Pulmonary artery endothelial cell (primary cell): Measurements from ENCODE around the gene MCU. TPM values are rescaled to one million over a fixed set of nuclear protein-coding genes. Genes with fewer than 3 reads are reported as not detected.
A peak's percentile ranks its signal among the peaks of the same experiment; 100 is the strongest.
"Not testable (repeated sequence)": the region's sequence is repeated elsewhere in the genome, so short reads cannot be mapped to it uniquely, and the experiment has no call there.

Experiments
- DNase-seq: peaks from one replicate; pipeline ENCODE4 v3.0.0-alpha.2; 2011; ENCODE audit warnings: low read depth, low spot score
- total RNA-seq: library from RNA; depleted of rRNA; stranded (reverse); fragments of >200 nt; gene quantifications from 2 replicates; pipeline ENCODE4 v1.2.3, GENCODE V29; 2014

Gene MCU
- total RNA-seq, 1 donor from 2014 or later, result 22.4 TPM

GRCh38 chr10:72687035-72687434 is 4.9 kb upstream of the MCU start:
- no peak for DNase-seq

DNA sequence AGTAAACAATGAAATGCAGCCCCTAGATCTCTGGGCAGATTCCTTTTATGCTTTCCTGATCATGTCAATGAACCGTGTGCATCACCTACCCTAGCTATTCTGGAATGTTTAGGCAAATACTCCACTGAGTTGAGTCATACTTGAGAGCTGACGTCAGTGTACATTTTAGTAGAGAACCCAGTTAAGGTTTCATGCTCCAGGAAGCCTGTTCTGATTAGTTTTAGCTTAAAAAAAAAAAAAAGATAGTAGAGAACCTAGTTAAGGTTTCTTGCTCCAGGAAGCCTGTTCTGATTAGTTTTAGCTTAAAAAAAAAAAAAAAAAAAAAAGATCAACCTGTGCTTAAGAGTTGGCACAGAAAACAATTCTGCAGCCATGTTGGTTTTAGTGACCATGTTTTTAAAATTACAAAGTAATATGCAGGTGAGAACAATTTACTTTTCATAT is 3.7 kb upstream of the MCU start:
- peak; percentile 46 for DNase-seq

DNA sequence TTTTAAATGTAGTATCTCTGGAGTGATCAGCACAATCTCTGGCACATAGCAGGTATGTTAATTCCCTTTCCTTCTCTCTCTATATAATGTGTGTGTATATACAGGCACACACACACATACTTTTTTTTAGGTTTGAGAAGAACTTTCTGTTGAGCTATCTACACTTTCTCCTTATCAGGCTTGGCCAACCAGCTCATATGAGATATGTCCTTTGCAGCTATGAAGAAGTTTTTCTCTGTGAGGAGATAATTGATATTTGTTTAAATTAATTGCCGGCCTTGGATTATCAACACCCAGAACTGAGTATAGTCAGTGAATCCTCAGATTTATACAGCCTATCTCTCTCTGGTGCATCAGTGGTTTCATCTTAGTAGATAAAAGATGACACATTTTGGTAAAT is 2.3 kb upstream of the MCU start:
- DNase-seq, result no peak

GRCh38 chr10:72690071-72690755 is 1.7 kb upstream of the MCU start:
- DNase-seq, result no peak

GRCh38 chr10:72691470-72691862 is 477 bp upstream of the MCU start:
- no peak for DNase-seq

DNA sequence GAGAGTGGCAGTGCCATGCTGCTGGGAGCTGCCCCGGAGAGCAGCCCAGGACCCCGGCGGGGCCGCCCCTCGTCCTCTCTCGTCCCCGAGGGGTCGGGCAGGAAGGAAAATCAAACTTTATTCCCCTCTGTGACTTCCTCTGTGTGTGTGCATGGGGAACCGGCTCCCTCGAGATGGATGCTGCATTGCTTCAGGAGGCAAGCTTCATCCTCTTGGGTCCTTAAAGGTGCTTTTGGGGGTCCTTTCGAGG is 726 bp downstream of the MCU start:
- no peak for DNase-seq

- DNase-seq, result no peak
These were observed 1.2 kb downstream of the MCU start for GRCh38 chr10:72692994-72693781.

GRCh38 chr10:72694476-72695369 is 2.8 kb downstream of the MCU start:
- no peak for DNase-seq

DNA sequence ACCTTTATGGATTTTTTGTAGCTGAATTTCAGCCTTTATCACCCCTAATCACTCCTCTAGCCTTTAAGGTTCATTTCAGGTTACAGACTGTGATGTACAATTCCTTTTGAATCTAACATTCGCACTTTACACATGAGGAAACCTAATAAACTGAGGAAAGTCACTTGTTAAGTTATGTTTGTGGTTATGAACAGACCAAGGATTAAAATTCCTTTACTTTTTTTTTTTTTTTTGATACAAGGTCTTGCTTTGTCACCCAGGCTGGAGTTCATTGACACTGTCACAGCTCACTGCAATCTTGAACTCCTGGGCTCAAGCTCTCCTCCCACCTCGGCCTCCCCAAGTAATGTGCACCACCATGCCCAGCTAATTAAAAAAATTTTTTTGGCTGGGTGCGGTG is 3.6 kb downstream of the MCU start:
- no peak for DNase-seq

GRCh38 chr10:72697716-72698115 is 5.8 kb downstream of the MCU start:
- DNase-seq, result no peak

GRCh38 chr10:72702465-72702864 is 10.5 kb downstream of the MCU start:
- DNase-seq, result not testable (repeated sequence)

GRCh38 chr10:72702868-72703581 is 11.1 kb downstream of the MCU start:
- no peak for DNase-seq

DNA sequence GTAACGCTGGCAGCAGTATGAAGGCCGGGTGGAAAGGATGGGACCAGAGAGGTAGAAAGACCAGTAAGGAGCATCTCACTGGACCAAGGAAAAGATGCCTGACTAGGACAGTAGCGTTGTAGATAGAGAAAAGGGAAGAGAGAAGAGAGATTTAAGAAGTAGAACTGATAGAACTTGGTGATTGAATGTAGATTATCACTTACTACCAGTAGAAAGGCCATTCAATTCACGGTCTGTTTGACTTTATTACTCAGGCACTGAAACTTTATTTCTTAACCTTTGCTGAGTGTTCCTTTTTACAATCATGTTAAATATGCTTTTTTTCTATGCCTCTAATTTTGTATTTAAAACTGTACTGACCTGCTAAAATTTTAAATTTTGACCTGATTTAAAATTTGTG is 12.2 kb downstream of the MCU start:
- DNase-seq, result no peak

DNA sequence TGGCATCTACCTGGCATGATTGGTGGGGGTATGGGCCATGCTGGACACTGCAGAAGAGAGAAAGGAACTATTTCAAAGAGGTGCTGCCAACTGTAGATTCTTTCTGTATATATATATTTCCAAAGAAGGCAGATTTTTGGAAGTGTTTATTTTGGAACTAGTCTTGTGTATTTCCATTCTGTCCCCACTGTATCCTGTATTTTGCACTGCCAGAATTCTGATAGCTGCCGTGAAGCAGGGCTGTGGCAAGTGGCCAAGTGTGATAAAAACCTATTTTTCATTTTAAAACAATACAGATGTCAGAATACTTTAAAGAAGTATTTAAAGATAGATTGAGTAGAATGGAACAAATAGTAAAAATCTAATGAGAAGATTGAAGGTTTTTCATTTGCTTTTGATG is 17.1 kb downstream of the MCU start:
- peak; percentile 74 for DNase-seq

DNA sequence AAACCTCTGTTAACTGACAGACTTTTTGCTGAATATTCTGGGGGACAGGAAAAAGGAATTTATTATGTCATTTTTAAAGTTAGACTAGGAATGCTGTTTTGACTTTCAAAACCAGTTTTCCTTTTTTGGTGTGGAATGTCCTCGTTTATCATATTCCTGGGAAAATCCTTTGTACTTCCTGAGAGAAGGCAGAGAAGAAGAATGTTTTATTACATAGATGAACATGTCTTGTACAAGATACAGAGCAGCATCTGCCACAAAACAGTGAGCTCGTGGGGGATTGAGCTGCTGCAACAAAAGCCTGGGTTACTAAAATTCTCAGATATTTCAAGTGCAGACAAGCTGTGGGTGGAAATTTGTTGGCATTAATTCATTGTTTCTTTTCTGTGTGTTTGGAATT is 20.2 kb downstream of the MCU start:
- DNase-seq, result no peak

- DNase-seq, result no peak
These were observed 28.1 kb downstream of the MCU start for GRCh38 chr10:72719941-72720592.

- DNase-seq, result no peak
These were observed 29.1 kb downstream of the MCU start for GRCh38 chr10:72720814-72721660.

- no peak for DNase-seq
These were observed 35.2 kb downstream of the MCU start for GRCh38 chr10:72727130-72727529.

- DNase-seq, result no peak
These were observed 36.5 kb downstream of the MCU start for GRCh38 chr10:72728462-72728861.

GRCh38 chr10:72729528-72729927 is 37.6 kb downstream of the MCU start:
- DNase-seq, result no peak
